BLaER1 treated with 17β-estradiol and CSF1 and Interleukin-3, amounts not matched to agents 10 nM and 100 nM (cell line): Measurements from ENCODE around the gene C5orf52.

Source experiments
- H3K27ac ChIP-seq, 11 experiments: shearing (Covaris generic); formaldehyde crosslinking; 2 replicates each; pipeline ENCODE4 v1.8.1; 2022
- H3K27me3 ChIP-seq, 11 experiments: shearing (Covaris generic); formaldehyde crosslinking; 2 replicates each; pipeline ENCODE4 v1.8.1; 2022
- H3K36me3 ChIP-seq, 11 experiments: shearing (Covaris generic); formaldehyde crosslinking; 2 replicates each; pipeline ENCODE4 v1.8.1; 2022
- H3K4me1 ChIP-seq, 10 experiments: shearing (Covaris generic); formaldehyde crosslinking; 2 replicates each; pipeline ENCODE4 v1.8.1; 2022
- H3K4me2 ChIP-seq, 11 experiments: shearing (Covaris generic); formaldehyde crosslinking; 2 replicates each; pipeline ENCODE4 v1.8.1; 2022
- H3K4me3 ChIP-seq, 10 experiments: shearing (Covaris generic); formaldehyde crosslinking; 2 replicates each; pipeline ENCODE4 v1.8.1; 2022
- H3K9ac ChIP-seq, 11 experiments: shearing (Covaris generic); formaldehyde crosslinking; 2 replicates each; pipeline ENCODE4 v1.8.1; 2022
- H3K9me3 ChIP-seq, 11 experiments: shearing (Covaris generic); formaldehyde crosslinking; replicated peaks in 1 of 11; 2 replicates each; pipeline ENCODE4 v1.8.1; 2022
- H4K20me1 ChIP-seq, 11 experiments: shearing (Covaris generic); formaldehyde crosslinking; 2 replicates each; pipeline ENCODE4 v1.8.1; 2022
- Cebpa-rat ChIP-seq, 11 experiments: shearing (Covaris generic); IDR thresholded peaks; 2 replicates each; pipeline ENCODE4 v1.8.1; 2022

Gene C5orf52

GRCh38 chr5:157651623-157652376 is 19.5 kb upstream of the C5orf52 start:
- no peaks in the 10 kb centered on the region for H3K27me3 ChIP-seq
- H3K9me3 ChIP-seq: peaks cover 60 to 64% (median 61%) of the 10 kb centered on the region in 11 experiments
- no peaks in the 10 kb centered on the region for H4K20me1 ChIP-seq
- H3K4me2 ChIP-seq: no peak overlapping the region
- H3K27ac ChIP-seq: no peak overlapping the region
- H3K4me1 ChIP-seq: peaks cover 0 to 6% (median 0%) of the 10 kb centered on the region in 10 experiments; a peak in 4 of 20 replicates
- TF ChIP-seq Cebpa-rat (IDR thresholded peaks at IDR 0.05): no peak
- peaks cover 0 to 9% (median 3%) of the 10 kb centered on the region in 11 experiments; a peak in 4 of 22 replicates for H3K36me3 ChIP-seq
- no peak overlapping the region for H3K9ac ChIP-seq
- H3K4me3 ChIP-seq: peak overlapping the region in 1 of 10 experiments; percentile 35; a peak in 1 of 20 replicates

- Histone ChIP-seq H3K27me3 (no peaks in the 10 kb centered on the region), H3K9ac (no peak within 1 kb of the TSS), H3K4me3 (peak within 1 kb of the TSS in 1 of 10 experiments; percentile 35; a peak in 1 of 20 replicates), H3K27ac (no peak within 1 kb of the TSS), H3K36me3 (peaks cover 0 to 9% (median 3%) of the 10 kb centered on the region in 11 experiments; a peak in 4 of 22 replicates), H4K20me1 (no peaks in the 10 kb centered on the region), H3K4me1 (peaks cover 0 to 6% (median 0%) of the 10 kb centered on the region in 10 experiments; a peak in 4 of 20 replicates), H3K9me3 (peaks cover 64 to 69% (median 66%) of the 10 kb centered on the region in 11 experiments), H3K4me2 (no peak within 1 kb of the TSS)
- TF ChIP-seq Cebpa-rat (IDR thresholded peaks at IDR 0.05): 0 out of 22 replicates have a peak, but pooled peaks of 1 of the 11 experiments have one; percentile 20
These were observed 19.0 kb upstream of the C5orf52 start, which contains the start of gene SOX30 for GRCh38 chr5:157652377-157652692. Gene SOX30 (minus strand): TSS chr5:157652438. CDS start chr5:157652078, 360 bp downstream.

GRCh38 chr5:157657516-157657915 is 13.8 kb upstream of the C5orf52 start:
- Histone ChIP-seq H3K9me3 (peaks cover 90 to 100% (median 96%) of the 10 kb centered on the region in 11 experiments), H3K4me1 (peaks cover 0 to 4% (median 0%) of the 10 kb centered on the region in 10 experiments; a peak in 4 of 20 replicates), H4K20me1 (no peaks in the 10 kb centered on the region), H3K4me2 (no peak overlapping the region), H3K36me3 (peaks cover 0 to 8% (median 0%) of the 10 kb centered on the region in 11 experiments; a peak in 2 of 22 replicates), H3K27ac (no peak overlapping the region), H3K9ac (no peak overlapping the region), H3K4me3 (no peak overlapping the region), H3K27me3 (no peaks in the 10 kb centered on the region)
- TF ChIP-seq Cebpa-rat (IDR thresholded peaks at IDR 0.05): no peak

GRCh38 chr5:157658893-157659292 is 12.4 kb upstream of the C5orf52 start:
- Histone ChIP-seq H3K27me3 (no peaks in the 10 kb centered on the region), H3K36me3 (no peaks in the 10 kb centered on the region), H3K4me3 (no peak overlapping the region), H3K4me1 (peaks cover 0 to 7% (median 0%) of the 10 kb centered on the region in 10 experiments; a peak in 5 of 20 replicates), H3K27ac (no peak overlapping the region), H4K20me1 (no peaks in the 10 kb centered on the region), H3K9ac (no peak overlapping the region), H3K9me3 (peaks cover 76 to 90% (median 84%) of the 10 kb centered on the region in 11 experiments), H3K4me2 (no peak overlapping the region)
- no peak for TF ChIP-seq Cebpa-rat (IDR thresholded peaks at IDR 0.05)

- Histone ChIP-seq H3K9me3 (peaks cover 64 to 82% (median 76%) of the 10 kb centered on the region in 11 experiments), H3K36me3 (no peaks in the 10 kb centered on the region), H3K4me3 (no peak overlapping the region), H3K9ac (no peak overlapping the region), H3K4me2 (no peak overlapping the region), H3K27ac (no peak overlapping the region), H3K27me3 (no peaks in the 10 kb centered on the region), H4K20me1 (no peaks in the 10 kb centered on the region), H3K4me1 (peaks cover 0 to 7% (median 0%) of the 10 kb centered on the region in 10 experiments; a peak in 5 of 20 replicates)
- no peak for TF ChIP-seq Cebpa-rat (IDR thresholded peaks at IDR 0.05)
These were observed 11.3 kb upstream of the C5orf52 start for GRCh38 chr5:157659868-157660660.

GRCh38 chr5:157665467-157666070 is 5.8 kb upstream of the C5orf52 start:
- peak overlapping the region in 4 of 11 experiments; percentile 8 to 32 (median 18); a peak in 6 of 22 replicates for H3K4me2 ChIP-seq
- H3K4me1 ChIP-seq: peaks cover 0 to 16% (median 5%) of the 10 kb centered on the region in 10 experiments; a peak in 12 of 20 replicates
- no peak overlapping the region for H3K9ac ChIP-seq
- no peak overlapping the region for H3K4me3 ChIP-seq
- peaks cover 0 to 10% (median 6%) of the 10 kb centered on the region in 11 experiments; a peak in 13 of 22 replicates for H3K27me3 ChIP-seq
- no peaks in the 10 kb centered on the region for H4K20me1 ChIP-seq
- H3K36me3 ChIP-seq: no peaks in the 10 kb centered on the region
- H3K9me3 ChIP-seq: peaks cover 9 to 36% (median 24%) of the 10 kb centered on the region in 11 experiments; a peak in 21 of 22 replicates
- no peak overlapping the region for H3K27ac ChIP-seq
- peak in 1 of 11 experiments; percentile 14; a peak in 1 of 22 replicates for TF ChIP-seq Cebpa-rat (IDR thresholded peaks at IDR 0.05)

- peaks cover 0 to 24% (median 8%) of the 10 kb centered on the region in 10 experiments; a peak in 11 of 20 replicates for H3K4me1 ChIP-seq
- no peak overlapping the region for H3K27ac ChIP-seq
- H3K9me3 ChIP-seq: peaks cover 12 to 37% (median 31%) of the 10 kb centered on the region in 11 experiments
- no peak overlapping the region for H3K9ac ChIP-seq
- no peak for TF ChIP-seq Cebpa-rat (IDR thresholded peaks at IDR 0.05)
- H4K20me1 ChIP-seq: no peaks in the 10 kb centered on the region
- no peak overlapping the region for H3K4me2 ChIP-seq
- H3K36me3 ChIP-seq: peaks cover 0 to 6% (median 0%) of the 10 kb centered on the region in 11 experiments; a peak in 2 of 22 replicates
- H3K4me3 ChIP-seq: no peak overlapping the region
- peaks cover 0 to 24% (median 19%) of the 10 kb centered on the region in 11 experiments; a peak in 18 of 22 replicates for H3K27me3 ChIP-seq
These were observed 3.0 kb upstream of the C5orf52 start for GRCh38 chr5:157668356-157668755.

GRCh38 chr5:157669701-157670097 is 1.6 kb upstream of the C5orf52 start:
- Histone ChIP-seq H3K27ac (0 out of 22 replicates have a peak overlapping the region, but pooled peaks of 1 of the 11 experiments have one; percentile 81), H3K4me1 (peaks cover 0 to 24% (median 8%) of the 10 kb centered on the region in 10 experiments; a peak in 11 of 20 replicates)
- TF ChIP-seq Cebpa-rat (IDR thresholded peaks at IDR 0.05): no peak

More at GRCh38 chr5:157669701-157670097, 1.6 kb upstream of the C5orf52 start:
- peaks cover 0 to 24% (median 19%) of the 10 kb centered on the region in 11 experiments; a peak in 18 of 22 replicates for H3K27me3 ChIP-seq
- no peak overlapping the region for H3K9ac ChIP-seq
- H4K20me1 ChIP-seq: no peaks in the 10 kb centered on the region
- H3K9me3 ChIP-seq: peaks cover 12 to 33% (median 27%) of the 10 kb centered on the region in 11 experiments
- peak overlapping the region in 2 of 11 experiments; percentile 74 to 77; a peak in 2 of 22 replicates for H3K4me2 ChIP-seq
- H3K36me3 ChIP-seq: peaks cover 0 to 6% (median 0%) of the 10 kb centered on the region in 11 experiments; a peak in 2 of 22 replicates
- no peak overlapping the region for H3K4me3 ChIP-seq
